CD4-positive, alpha-beta T cell (primary cell): Measurements from ENCODE around the gene ARSI. TPM values are rescaled to one million over a fixed set of nuclear protein-coding genes. Genes with fewer than 3 reads are reported as not detected.

Experiments
- ATAC-seq: fragments of 200-7000 bp; cut with Tn5 transposase; one replicate; pipeline ENCODE4 v1.10.0; 2022; ENCODE audit warnings: mild to moderate bottlenecking; ENCODE audit not compliant: poor library complexity
- CTCF ChIA-PET: fragments of 350-600 bp; sonication (Branson Sonifier 250); formaldehyde crosslinking; loops from one replicate; lab custom pipeline; 2021; ENCODE audit warnings: antibody characterized with exemption, inconsistent platforms; lab: Charles Lee
- POLR2A ChIA-PET: fragments of 350-600 bp; sonication (Branson Sonifier 250); formaldehyde crosslinking; loops from one replicate; lab custom pipeline; 2021; ENCODE audit warnings: antibody characterized with exemption, inconsistent platforms; lab: Charles Lee
- DNase-seq, 14 experiments: peaks; one replicate each; pipeline ENCODE4 v3.0.0-alpha.2; 2013 to 2020; ENCODE audit warnings: mixed read lengths in 2 of 14
- H3K27ac ChIP-seq, 2 donors: one replicate each; pipeline versions ENCODE4 v1.5.1 to v1.7.0; 2013; ENCODE audit warnings: low read length in 2 of 2, low read depth in 1 of 2, mild to moderate bottlenecking in 1 of 2
- H3K27me3 ChIP-seq, 2 experiments: 1 replicate in 1 of 2; 2 replicates in 1 of 2; pipeline versions ENCODE4 v1.6.1 to v1.7.0; 2013; ENCODE audit warnings: low read length in 2 of 2, control low read depth in 1 of 2, mild to moderate bottlenecking in 1 of 2, moderate library complexity in 1 of 2; ENCODE audit not compliant: insufficient read depth in 2 of 2, control insufficient read depth in 1 of 2
- H3K36me3 ChIP-seq: one replicate; pipeline ENCODE4 v1.6.1; 2013; ENCODE audit warnings: low read length, control low read depth; ENCODE audit not compliant: insufficient read depth
- H3K4me1 ChIP-seq: one replicate; pipeline ENCODE4 v1.6.1; 2013; ENCODE audit warnings: low read length, control low read depth; ENCODE audit not compliant: insufficient read depth
- H3K4me3 ChIP-seq: one replicate; pipeline ENCODE4 v1.5.1; 2013; ENCODE audit warnings: mild to moderate bottlenecking, low read length, moderate library complexity
- H3K9me3 ChIP-seq, 2 experiments: 1 replicate in 1 of 2; 2 replicates in 1 of 2; pipeline versions ENCODE4 v1.6.1 to v1.7.0; 2013; ENCODE audit warnings: low read length in 2 of 2, mild to moderate bottlenecking in 2 of 2, control low read depth in 1 of 2, moderate library complexity in 1 of 2; ENCODE audit not compliant: control insufficient read depth in 1 of 2, insufficient read depth in 1 of 2
- H3K27ac Mint-ChIP-seq: one replicate; pipeline ENCODE4 v1.8.0; 2020; ENCODE audit warnings: mixed read lengths
- H3K27me3 Mint-ChIP-seq: one replicate; pipeline ENCODE4 v1.8.0; 2021; ENCODE audit warnings: mixed read lengths
- H3K36me3 Mint-ChIP-seq: one replicate; pipeline ENCODE4 v1.8.0; 2021; ENCODE audit warnings: low read depth, mixed read lengths
- H3K4me1 Mint-ChIP-seq: one replicate; pipeline ENCODE4 v1.8.0; 2021; ENCODE audit warnings: low read depth, mixed read lengths
- H3K4me3 Mint-ChIP-seq: one replicate; pipeline ENCODE4 v1.8.0; 2020; ENCODE audit warnings: mild to moderate bottlenecking, mixed read lengths
- H3K9me3 Mint-ChIP-seq: one replicate; pipeline ENCODE4 v1.8.0; 2020; ENCODE audit warnings: mixed read lengths
- CTCF ChIP-seq: fragments of 200-600 bp; IDR thresholded peaks from one replicate; pipeline ENCODE4 v1.8.0; 2022; ENCODE audit warnings: antibody characterized with exemption, mild to moderate bottlenecking
- intact Hi-C, 2 experiments: fragments of 100-400 bp; cut with DNase I in 1 of 2; cut with micrococcal nuclease in 1 of 2; formaldehyde crosslinking; loops; one replicate each; pipeline versions ENCODE4 v1.15.1 to v1.9.0; 2023 to 2025; cut with DNase I, micrococcal nuclease
- total RNA-seq, 174 experiments: library from RNA in 2 of 174; stranded (reverse) in 2 of 174; gene quantifications; one replicate each; pipeline ENCODE4 v1.2.3 and lab custom pipeline; 2021 to 2026

Gene ARSI
- total RNA-seq, 2 experiments from 2014 or later: 0.22 to 0.56 TPM

DNA sequence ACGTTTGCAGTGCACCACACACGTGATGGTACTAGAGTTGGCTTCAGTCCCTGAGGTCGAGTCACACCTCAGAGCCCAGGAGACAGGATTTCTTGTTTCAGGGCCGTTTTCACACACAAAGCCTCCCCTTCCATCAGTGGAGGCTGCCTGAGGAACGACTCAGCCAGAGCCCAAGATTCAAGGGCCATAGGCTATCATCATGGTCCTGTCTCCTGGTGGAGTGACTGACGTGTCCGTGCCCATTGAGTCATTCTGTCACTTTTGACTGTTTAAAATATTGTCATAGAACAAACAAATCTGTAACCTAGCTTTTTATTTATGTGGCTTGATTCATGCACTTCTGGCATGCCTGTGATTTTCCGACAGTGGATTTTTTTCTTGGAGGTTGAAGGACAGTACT lies 41.5 kb downstream of the ARSI start:
- Mint-ChIP-seq H3K36me3 (no peaks in the 10 kb centered on the region), H3K4me3 (no peak overlapping the region), H3K9me3 (no peaks in the 10 kb centered on the region), H3K27me3 (no peaks in the 10 kb centered on the region), H3K4me1 (no peaks in the 10 kb centered on the region), H3K27ac (no peak overlapping the region)
- Histone ChIP-seq H3K9me3 (no peaks in the 10 kb centered on the region), H3K4me3 (no peak overlapping the region), H3K27ac (no peak overlapping the region), H3K36me3 (no peaks in the 10 kb centered on the region), H3K27me3 (no peaks in the 10 kb centered on the region), H3K4me1 (no peaks in the 10 kb centered on the region)
- ATAC-seq: no peak
- DNase-seq: no peak
- intact Hi-C loops: no loop called here
- POLR2A ChIA-PET: no interaction called here
- CTCF ChIA-PET: no interaction called here
- TF ChIP-seq CTCF: no peak

DNA sequence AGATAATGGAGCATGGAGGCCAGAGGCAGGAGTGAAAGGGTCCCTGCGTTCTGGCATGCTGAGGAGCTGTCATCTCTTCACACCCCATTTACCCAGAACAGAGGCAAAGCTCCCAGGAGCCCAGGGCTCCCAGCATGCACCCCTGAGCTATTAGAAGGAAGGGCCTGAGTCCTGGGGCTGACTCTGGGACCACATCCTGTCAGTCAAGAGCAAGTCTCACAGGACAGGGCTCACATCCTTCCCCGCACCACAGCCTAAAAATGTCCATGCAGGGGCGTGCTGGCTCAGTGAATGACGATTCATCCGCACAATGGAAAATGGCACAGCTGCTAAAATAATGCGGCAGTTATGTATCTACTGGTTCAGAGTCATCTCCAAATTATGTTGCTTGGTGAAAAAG lies 44.6 kb downstream of the ARSI start:
- ChIA-PET CTCF (no interaction called here), POLR2A (no interaction called here)
- Histone ChIP-seq H3K4me1 (no peaks in the 10 kb centered on the region), H3K4me3 (no peak overlapping the region), H3K27me3 (no peaks in the 10 kb centered on the region), H3K9me3 (no peaks in the 10 kb centered on the region), H3K36me3 (no peaks in the 10 kb centered on the region), H3K27ac (no peak overlapping the region)
- intact Hi-C loops: no loop called here
- no peak overlapping the region for H3K4me3 Mint-ChIP-seq
- ATAC-seq: no peak
- no peaks in the 10 kb centered on the region for H3K36me3 Mint-ChIP-seq
- DNase-seq: no peak
- no peaks in the 10 kb centered on the region for H3K4me1 Mint-ChIP-seq
- H3K9me3 Mint-ChIP-seq: no peaks in the 10 kb centered on the region
- H3K27me3 Mint-ChIP-seq: no peaks in the 10 kb centered on the region
- no peak overlapping the region for H3K27ac Mint-ChIP-seq
- no peak for TF ChIP-seq CTCF

DNA sequence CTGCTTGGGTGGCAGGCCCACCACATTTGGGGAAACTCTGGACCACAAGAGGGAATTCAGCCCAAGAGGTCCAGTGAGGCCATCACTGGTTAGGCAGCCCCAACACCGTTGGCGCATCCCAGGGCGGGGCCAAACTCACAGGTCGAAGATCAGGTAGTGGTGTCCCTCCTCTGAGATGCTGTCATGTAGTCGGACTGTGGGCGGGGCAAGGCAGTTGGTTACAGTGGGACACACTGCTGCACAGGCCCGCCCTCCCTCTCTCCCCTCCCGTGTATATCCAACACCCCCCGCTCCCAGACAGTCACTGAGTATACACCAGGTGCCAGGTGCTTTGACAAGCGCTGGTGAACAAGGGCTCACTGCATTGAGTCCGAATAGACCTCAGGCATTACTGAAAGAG lies 45.3 kb downstream of the ARSI start:
- Histone ChIP-seq H3K9me3 (no peaks in the 10 kb centered on the region), H3K36me3 (no peaks in the 10 kb centered on the region), H3K4me3 (no peak overlapping the region), H3K27ac (no peak overlapping the region), H3K27me3 (no peaks in the 10 kb centered on the region), H3K4me1 (no peaks in the 10 kb centered on the region)
- TF ChIP-seq CTCF: no peak
- POLR2A ChIA-PET: no interaction called here
- DNase-seq: no peak
- no peaks in the 10 kb centered on the region for H3K9me3 Mint-ChIP-seq
- no peaks in the 10 kb centered on the region for H3K27me3 Mint-ChIP-seq
- H3K27ac Mint-ChIP-seq: no peak overlapping the region
- H3K4me1 Mint-ChIP-seq: no peaks in the 10 kb centered on the region
- no peaks in the 10 kb centered on the region for H3K36me3 Mint-ChIP-seq
- ATAC-seq: no peak
- intact Hi-C loops: no loop called here
- H3K4me3 Mint-ChIP-seq: no peak overlapping the region
- CTCF ChIA-PET: no interaction called here
